T-helper 2 cell treated with Interferon-gamma antibody and Interleukin-4, amounts not matched to agents 100 ng/mL and 5 ng/mL, for 36 hours (primary cell): ENCODE results near the gene CD14. TPM values are rescaled to one million over a fixed set of nuclear protein-coding genes. Genes with fewer than 3 reads are reported as not detected.
"Not testable (repeated sequence)": the region's sequence is repeated elsewhere in the genome, so short reads cannot be mapped to it uniquely, and the experiment has no call there.

ENCODE experiments used
- intact Hi-C: fragments of 100-400 bp; cut with micrococcal nuclease; formaldehyde crosslinking; loops from one replicate; pipeline ENCODE4 v1.15.1; 2023
- total RNA-seq: library from RNA; stranded (reverse); gene quantifications from 2 replicates; pipeline ENCODE4 v1.2.3, GENCODE V29; 2022

The CD14 gene
- total RNA-seq, 1 donor from 2014 or later, result 0.27 TPM

DNA sequence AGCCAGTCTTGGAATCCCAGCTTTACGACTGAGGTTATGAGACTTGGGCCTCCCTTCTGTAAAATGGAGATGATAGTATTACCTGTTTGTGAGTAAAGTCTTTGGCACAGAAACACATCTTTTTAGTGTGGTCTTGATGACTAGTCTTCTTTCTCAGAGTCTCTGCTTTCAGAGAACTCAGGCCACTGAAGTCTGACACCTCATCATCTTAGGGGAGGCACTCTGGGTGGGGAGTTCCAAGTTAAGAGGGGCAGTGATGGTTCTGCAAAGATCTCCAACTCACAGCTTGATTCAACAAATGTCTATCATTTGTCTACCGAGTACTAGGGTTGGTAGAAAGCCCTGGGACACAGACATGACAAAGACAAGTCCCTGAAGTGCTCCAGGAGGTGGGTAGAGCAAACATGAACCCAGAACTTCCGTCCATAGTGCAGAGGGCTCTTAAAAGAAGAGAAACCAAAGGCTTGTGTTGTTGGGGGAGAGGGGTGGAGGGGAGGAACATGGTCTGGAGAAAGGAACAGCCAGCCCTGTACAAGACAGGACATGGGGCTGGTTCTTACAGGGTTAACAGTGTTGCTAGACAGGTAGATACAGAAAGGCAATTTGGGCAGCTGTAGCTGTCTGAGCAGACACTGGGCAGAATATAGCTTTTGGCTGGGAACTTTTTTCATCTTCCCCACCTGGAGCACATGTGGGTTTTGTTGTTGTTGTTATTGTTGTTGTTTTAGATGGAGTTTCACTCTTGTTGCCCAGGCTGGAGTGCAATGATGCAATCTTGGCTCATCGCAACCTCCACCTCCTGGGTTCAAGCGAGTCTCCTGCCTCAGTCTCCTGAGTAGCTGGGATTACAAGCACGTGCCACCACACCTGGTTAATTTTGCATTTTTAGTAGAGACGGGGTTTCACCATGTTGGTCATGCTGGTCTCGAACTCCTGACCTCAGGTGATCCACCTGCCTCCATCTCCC, 2.6 kb upstream of the CD14 start:
- intact Hi-C loops, result loop anchor here (1.0 to 5.0 kb wide), 4 partner anchors 234 to 393 kb away; partner anchors contain the start of genes ANKHD1, PFDN1 and SLC4A9

DNA sequence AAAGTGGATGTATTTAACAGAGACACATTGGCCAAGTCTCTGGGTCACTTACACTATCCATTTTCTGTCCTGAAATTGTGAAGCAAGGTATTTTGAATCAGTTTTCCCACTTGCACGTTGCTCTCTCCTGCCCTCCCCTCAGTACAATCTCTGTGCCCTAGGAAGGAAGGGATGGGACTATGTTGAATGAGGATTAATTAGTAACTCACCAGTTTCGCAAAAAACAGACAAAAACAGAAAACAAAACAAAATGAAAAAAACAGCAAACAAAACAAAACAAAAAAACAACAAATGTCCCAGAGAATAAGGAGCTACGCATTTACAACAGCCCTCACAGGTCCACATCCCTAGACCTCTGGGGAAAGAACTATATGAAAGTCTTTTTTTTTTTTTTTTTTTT, 1.1 kb upstream of the CD14 start:
- intact Hi-C loops, result no loop called here

DNA sequence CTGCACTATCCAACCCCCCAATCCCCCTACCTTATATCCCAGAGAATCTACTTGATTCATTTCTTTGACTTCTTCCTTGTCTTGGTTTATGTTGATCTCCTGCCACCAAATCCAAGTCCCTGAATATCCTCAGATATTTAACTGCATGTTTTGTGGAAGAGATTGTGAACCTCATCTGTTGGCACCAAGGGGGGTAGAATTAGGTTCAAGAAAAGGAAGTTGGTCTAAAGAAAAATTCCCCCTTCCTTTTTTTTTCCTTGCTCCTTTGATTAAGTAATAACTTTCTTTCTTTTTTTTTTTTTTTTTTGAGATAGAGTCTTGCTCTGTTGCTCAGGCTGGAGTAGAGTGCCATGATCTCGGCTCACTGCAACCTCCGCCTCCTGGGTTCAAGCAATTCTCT, 526 bp upstream of the CD14 start:
- intact Hi-C loops, result no loop called here

DNA sequence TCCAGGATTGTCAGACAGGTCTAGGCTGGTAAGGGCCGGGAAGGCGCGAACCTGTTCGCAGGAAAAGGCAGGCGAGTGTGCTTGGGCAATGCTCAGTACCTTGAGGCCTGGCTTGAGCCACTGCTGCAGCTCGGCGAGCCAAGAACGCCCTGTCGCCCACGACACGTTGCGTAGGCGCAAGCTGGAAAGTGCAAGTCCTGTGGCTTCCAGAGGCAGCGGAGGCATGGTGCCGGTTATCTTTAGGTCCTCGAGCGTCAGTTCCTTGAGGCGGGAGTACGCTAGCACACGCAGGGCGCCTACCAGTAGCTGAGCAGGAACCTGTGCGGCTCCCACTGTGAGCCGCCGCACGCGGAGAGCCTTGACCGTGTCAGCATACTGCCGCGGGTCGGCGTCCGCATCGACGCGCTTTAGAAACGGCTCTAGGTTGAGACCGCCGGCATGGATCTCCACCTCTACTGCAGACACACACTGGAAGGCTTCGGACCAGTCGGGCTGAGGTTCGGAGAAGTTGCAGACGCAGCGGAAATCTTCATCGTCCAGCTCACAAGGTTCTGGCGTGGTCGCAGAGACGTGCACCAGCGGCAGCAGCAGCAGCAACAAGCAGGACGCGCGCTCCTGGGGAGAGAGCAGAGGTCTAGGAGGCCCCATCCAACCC, 482 bp downstream of the CD14 start:
- intact Hi-C loops, result no loop called here

DNA sequence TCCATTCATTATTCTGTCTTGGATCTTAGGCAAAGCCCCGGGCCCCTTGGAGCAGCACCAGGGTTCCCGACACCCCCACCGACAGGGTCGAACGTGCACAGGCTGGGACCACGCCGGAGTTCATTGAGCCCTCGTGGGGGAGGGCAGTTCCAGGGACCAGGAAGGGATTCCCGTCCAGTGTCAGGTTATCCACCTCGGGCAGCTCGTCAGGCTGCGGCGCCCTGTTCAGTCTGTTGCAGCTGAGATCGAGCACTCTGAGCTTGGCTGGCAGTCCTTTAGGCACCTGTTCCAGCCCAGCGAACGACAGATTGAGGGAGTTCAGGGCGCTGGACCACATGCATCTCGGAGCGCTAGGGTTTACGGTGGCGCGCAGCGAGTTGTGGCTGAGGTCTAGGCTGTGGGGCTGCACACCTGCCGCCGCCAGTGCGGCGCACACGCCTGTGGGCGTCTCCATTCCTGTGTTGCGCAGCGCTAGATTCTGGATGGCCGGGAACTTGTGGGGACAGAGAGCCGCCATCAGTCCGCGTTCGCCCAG, 1.1 kb downstream of the CD14 start:
- intact Hi-C loops, result no loop called here

DNA sequence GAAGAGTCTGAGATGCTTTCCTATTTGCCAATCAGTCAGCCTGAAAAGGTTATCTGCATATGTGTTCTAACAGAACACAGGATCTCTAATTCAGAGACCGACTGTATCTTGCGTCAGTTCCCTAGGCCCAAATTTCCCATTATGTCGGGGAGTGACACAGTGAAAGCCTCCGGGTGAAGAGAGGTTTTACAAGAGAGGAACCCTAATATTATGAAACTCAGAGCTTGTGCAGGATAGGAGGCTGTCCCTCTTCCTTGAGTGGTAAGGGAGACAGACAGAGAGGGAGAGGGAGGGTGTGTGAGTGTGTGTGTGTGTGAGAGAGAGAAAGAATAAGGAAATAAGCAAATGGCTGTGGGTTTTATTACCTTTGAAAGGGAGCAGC, 1.9 kb downstream of the CD14 start:
- intact Hi-C loops, result no loop called here

DNA sequence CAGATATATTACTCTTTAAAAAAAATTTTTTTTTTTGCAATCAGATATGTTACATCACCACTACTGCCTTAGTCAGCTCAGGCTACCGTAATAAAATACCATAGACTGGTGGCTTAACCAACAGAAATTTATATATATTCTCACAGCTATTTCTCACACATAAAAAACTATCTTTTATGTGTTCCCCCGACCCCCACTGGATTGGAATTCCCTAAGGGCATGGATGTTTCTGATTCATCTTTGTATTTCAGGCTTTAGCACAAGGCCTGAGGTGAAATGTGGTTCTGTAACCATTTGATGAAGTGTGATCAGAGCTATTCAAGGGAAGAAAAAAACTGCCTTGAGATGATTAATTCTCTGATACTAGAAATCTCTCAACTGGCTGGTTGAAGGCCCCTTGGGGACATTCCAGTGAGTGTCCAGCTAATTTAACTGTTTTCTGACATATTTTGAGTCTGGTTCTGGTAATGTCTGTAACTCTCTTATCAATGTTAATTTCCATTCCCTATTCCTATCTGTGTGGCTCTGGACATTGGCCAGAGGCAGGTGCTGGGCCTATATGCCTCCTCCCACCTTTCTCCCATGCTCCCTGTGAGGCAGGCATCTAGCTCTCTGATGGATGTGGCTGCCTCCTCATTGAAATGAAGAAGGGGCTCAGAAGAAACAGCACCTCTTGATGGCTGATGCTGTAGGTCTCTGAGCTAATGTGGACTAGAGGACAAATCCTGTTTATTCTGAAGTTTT, 2.5 kb downstream of the CD14 start:
- intact Hi-C loops, result no loop called here

DNA sequence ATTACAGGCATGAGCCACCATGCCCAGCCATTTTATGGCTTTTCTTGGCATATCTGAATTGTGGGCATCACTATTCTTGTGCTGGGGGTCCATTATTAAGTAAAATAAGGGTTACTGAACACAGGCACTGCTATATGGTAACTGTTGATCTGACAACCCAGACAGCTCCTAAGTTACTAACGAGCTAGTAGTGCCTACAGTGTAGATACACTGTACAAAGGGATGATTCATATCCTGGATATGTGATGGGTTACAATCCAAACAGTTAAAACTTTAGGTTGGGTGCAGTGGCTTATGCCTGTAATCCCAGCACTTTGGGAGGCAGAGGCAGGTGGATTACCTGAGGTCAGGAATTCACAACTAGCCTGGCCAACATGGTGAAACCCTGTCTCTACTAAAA, 4.3 kb downstream of the CD14 start:
- intact Hi-C loops, result no loop called here

DNA sequence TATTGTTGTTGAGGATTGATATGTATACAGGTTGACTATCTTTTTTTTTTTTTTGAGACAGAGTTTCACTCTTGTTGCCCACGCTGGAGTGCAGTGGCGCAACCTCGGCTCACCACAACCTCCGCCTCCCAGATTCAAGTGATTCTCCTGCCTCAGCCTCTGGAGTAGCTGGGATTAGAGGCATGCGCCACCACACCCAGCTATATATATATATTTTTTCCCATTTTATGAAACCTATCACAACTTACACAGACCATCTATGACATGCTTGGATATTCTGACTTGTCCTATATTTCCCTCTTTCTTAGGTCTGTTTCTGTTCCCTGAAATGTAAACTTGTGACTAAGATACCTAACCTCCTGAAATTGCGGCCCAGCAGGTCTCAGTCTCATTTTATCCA, 5.0 kb downstream of the CD14 start:
- intact Hi-C loops, result no loop called here

DNA sequence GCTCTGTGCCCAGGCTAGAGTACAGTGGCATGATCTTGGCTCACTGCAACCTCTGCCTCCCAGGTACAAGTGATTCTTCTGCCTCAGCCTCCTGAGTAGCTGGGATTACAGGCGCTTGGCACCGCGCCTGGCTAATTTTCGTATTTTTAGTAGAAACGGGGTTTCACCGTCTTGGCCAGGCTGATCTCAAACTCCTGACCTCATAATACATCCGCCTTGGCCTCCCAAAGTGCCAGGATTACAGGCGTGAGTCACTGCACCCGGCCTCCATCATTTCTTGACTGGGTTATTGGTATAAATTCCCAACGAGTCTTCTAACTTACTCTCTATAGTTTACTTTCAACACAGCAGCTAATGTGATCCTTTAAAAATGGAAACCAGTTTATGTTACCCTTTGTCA, 8.1 kb downstream of the CD14 start:
- intact Hi-C loops, result not testable (repeated sequence)

DNA sequence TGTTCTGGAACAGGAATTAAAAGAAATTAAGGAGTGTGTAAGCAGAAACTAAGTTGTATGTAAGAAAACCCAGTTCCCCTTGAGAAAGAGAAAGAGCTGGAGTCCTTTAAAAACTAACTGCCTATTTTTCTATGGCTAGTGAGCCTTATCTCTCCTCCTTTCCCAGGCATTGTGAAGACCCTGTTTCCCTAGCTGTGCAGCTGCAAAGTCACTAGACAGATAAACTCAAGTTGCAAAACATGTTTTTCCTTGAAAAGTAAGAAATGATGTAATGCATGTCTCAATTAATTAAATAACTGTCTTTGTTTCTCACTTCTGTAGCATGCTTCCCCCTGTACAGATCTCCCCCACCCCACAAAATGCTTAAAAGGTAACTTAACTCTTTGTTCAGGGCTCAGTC, 9.9 kb downstream of the CD14 start:
- intact Hi-C loops, result not testable (repeated sequence)

DNA sequence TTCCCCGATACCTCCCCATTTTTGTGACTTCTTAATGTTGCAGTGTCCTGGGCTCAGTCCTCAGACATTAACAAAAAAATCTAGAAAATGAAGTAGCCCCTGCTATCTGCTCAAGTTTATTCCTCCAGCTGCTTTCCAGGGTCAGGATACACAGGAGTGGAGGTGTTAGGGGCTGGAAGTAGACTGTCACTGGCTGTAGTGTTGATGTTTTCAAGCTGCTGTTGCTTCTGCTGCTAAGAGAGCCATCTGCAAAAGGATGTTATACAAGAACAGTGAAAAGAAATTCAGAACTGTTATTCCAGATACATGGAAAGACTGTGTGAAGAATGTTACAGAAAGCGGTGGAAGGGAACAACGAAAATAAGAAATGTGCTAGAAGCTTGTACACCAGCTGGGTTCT, 10.7 kb downstream of the CD14 start:
- intact Hi-C loops, result no loop called here

DNA sequence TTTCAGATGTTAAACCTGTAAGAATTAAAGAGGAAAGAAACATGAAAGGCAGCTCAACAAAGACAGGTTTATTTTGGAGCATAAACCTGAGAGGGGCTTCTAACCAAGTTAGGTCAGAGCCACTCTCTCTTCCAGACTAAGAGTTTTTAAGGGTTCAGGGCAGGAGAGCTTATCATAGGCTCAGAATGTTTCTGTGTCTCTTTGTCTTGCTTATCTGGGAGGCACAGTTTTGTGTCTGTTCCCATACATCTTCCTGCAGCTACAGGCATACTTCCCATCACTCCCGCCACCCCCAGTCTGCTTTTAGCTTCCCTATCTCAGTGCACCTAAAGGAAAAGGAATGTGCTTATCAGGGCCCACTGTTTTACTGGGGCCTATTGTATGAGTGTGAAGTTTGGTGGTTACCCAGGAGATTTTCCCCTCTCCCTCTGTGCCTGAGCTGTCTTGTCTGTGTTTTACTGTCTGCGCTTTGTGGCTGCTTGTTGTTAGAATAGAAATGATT, 21.9 kb downstream of the CD14 start:
- intact Hi-C loops, result no loop called here

DNA sequence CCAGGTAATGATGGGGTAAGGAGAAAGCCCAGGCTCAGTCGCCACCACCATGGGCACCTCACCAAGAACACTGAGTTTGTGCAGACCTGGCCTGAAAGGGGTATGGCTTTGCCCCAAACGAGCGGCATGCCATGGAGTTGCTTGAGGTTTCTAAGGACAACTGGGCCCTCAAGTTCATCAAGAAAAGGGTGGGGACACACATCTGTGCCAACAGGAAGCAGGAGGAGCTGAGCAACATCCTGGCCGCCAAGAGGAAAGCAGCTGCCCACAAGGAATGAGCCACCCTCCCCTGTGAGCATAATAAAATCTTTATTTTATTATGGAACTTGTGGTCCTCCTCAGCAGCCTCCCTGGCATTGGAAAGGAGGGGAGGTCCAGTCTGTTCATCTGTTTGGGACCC, 23.8 kb downstream of the CD14 start:
- intact Hi-C loops, result no loop called here

DNA sequence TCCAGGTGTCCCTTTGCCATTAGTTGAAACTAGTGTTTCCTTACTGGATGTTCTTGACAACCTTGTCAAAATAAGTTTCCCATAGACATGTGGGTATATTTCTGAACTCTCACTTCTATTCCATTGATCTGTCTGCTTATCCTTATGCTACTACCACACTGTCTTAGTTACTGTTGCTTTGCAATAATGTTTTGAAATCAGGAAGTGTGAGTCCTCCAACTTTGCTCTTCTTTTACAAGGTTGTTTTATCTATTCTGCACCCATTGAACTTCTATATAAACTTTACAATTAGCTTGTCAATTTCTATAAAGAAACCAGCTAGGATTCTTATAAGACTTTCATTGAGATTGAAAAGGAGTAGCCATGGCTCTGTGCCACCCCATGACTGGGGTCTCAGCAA, 24.3 kb downstream of the CD14 start:
- intact Hi-C loops, result no loop called here

DNA sequence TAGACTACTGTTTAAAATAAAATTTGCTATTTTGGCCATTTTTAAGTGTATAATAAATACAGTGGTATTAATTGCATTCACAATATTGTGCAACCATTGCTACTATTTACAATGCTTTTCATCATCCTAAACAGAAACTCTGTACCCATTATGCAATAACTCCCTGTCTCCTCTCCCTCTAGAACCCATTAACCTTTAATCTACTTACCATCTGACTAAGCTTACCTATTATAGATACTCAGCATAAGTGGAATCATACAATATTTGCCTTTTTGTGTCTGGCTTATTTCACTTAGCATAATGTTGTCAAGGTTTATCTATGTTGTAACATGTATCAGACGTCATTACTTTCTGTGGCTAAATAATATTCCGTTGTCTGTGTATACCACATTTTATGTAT, 25.9 kb downstream of the CD14 start:
- intact Hi-C loops, result no loop called here

DNA sequence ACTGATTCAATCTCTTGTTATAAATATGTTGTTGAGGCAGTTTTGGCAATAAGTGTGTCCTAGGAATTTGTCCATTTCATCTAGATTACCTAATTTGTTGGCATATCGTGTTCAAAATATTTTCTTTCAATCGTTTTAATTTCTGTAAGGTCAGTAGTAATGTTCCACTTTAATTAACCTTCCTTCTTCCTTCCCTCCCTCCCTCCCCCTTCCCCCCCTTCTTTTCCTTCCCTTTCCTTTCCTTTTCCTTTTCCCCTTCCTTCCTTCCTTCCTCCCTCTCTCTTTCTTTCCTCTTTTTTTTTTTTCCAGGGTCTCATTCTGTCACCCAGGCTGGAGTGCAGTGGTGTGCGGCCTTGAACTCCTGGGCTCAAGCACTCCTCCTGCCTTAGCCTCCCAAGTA, 27.1 kb downstream of the CD14 start:
- intact Hi-C loops, result no loop called here

DNA sequence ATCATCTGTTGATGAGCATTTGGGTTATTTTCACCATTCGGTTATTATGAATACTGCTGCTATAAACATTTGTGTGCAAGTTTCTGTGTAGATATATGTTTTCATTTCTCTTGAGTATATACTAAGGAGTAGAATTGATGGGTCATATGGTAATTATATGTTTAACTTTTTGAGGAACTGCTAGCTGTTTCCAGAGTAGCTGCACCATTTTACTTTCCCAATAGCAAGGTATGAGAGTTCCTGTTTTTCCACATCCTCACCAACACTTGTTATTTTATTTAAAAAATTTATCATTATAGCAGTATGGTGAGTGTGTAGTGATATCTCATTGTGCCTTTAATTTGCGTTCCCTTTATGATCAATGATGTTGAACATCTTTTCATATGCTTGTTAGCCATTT, 29.2 kb downstream of the CD14 start:
- intact Hi-C loops, result no loop called here

DNA sequence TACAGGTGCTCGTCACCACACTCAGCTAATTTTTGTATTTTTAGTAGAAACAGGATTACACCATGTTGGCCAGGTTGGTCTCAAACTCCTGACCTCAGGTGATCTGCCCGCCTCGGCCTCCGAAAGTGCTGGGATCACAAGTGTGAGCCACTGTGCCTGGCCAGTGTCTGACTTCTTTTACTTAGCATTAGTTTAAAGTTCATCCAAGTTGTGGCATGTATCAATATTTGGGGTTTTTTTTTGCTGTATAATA, 29.6 kb downstream of the CD14 start:
- intact Hi-C loops, result not testable (repeated sequence)

DNA sequence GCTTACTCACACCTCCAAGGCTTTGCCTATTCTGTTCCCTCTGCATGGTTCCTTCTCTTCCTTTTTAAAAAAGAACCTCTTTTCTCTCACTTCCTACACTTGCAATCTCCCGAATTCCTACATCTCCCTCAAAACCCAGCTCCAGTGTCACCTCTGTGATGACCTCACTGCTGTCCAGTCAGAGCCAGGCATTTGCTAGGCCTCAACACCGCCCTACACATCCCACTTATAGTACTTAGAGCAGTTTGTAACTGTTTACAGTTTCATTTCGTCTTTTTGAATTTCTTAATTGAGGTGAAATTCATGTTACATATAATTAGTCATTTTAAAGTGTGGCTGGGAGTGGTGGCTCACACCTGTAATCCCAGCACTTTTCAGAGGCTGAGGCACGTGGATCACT, 30.8 kb downstream of the CD14 start:
- intact Hi-C loops, result no loop called here

DNA sequence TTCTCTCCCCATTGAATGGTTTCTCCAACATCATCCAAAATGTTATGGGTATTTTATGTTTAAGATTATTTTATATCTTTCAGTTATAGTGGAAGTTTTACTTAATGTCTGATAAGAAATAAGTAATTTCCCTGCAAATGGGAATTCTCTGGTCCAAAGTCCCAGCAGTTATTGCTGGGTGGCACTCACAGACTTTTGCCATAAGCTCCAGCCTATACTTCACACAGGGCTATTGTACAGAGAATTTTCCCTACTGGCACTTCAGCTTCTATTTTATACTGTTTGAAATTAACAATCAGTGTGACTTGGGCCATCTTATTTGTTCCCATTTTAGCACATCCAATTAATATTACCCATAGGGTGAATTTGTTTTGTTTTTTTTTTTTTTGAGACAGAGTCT, 32.9 kb downstream of the CD14 start:
- intact Hi-C loops, result no loop called here

DNA sequence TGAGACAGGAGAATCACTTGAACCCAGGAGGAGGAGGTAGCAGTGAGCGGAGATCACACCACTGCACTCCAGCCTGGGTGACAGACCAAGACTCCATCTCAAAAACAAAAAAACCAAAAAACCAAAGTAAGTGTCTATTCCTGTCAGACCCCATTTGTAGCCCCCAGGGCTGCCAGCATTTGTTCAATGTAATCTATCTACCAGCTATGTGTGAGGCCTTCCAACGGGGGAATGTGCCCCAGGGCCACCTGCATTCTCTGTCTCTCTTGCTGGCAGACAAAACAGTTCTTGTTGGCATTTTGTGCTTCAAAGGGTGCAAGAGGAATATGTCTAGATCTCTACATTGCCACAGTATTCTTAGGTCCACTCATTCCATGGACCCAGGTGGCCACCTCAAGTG, 34.1 kb downstream of the CD14 start:
- intact Hi-C loops, result no loop called here
